A673 (cell line): ENCODE results near the gene ATP6V1F. TPM values are rescaled to one million over a fixed set of nuclear protein-coding genes. Genes with fewer than 3 reads are reported as not detected.

ENCODE experiments used
- BruUV-seq: library from RNA; stranded (reverse); fragments of 400-500 nt; replicated peaks from 2 replicates; lab custom pipeline; 2021; lab: Mats Ljungman, UMichigan
- CTCF ChIA-PET: fragments of 300-600 bp; sonication (Branson Sonifier 250); formaldehyde crosslinking; loops from one replicate; lab custom pipeline; 2022; ENCODE audit warnings: antibody characterized with exemption; lab: Charles Lee
- POLR2A ChIA-PET: fragments of 300-600 bp; sonication (Branson Sonifier 250); formaldehyde crosslinking; loops from one replicate; lab custom pipeline; 2022; ENCODE audit warnings: antibody characterized with exemption; ENCODE audit not compliant: low non-redundant PET; lab: Charles Lee
- DNase-seq: peaks from one replicate; pipeline ENCODE4 v3.0.0-alpha.2; 2015; ENCODE audit warnings: low spot score
- H3K27ac ChIP-seq: fragments of 200-600 bp; sonication (generic); 2 replicates; pipeline ENCODE4 v1.5.1; 2016; ENCODE audit warnings: mixed run types, low read depth, mild to moderate bottlenecking, mixed read lengths, antibody characterized with exemption, low read length; ENCODE audit not compliant: poor library complexity, severe bottlenecking
- H3K27me3 ChIP-seq: fragments of 200-600 bp; sonication (generic); replicated peaks from 2 replicates; pipeline ENCODE4 v1.6.1; 2017; ENCODE audit warnings: mixed run types, low read depth, mild to moderate bottlenecking, mixed read lengths, antibody characterized with exemption, low read length; ENCODE audit not compliant: insufficient read depth, poor library complexity
- H3K36me3 ChIP-seq: fragments of 200-600 bp; sonication (generic); 2 replicates; pipeline ENCODE4 v1.6.1; 2016; ENCODE audit warnings: mixed run types, mild to moderate bottlenecking, mixed read lengths, antibody characterized with exemption, low read length; ENCODE audit not compliant: insufficient read depth, poor library complexity, severe bottlenecking
- H3K4me1 ChIP-seq: fragments of 200-600 bp; sonication (generic); 2 replicates; pipeline ENCODE4 v1.6.1; 2017; ENCODE audit warnings: mixed run types, mild to moderate bottlenecking, mixed read lengths, antibody characterized with exemption, low read length; ENCODE audit not compliant: insufficient read depth, poor library complexity, severe bottlenecking
- H3K4me3 ChIP-seq: fragments of 200-600 bp; sonication (generic); 2 replicates; pipeline ENCODE4 v1.5.1; 2016; ENCODE audit warnings: low read depth, mixed run types, mild to moderate bottlenecking, mixed read lengths, low read length; ENCODE audit not compliant: poor library complexity, severe bottlenecking
- H3K9me3 ChIP-seq: fragments of 200-600 bp; sonication (generic); 2 replicates; pipeline ENCODE4 v1.6.1; 2016; ENCODE audit warnings: mixed run types, low read depth, mild to moderate bottlenecking, mixed read lengths, antibody characterized with exemption, low read length; ENCODE audit not compliant: poor library complexity, severe bottlenecking
- EZH2 ChIP-seq: fragments of 200-600 bp; sonication (generic); IDR thresholded peaks from 2 replicates; pipeline ENCODE4 v1.6.1; 2017; ENCODE audit warnings: borderline replicate concordance, low read depth, mild to moderate bottlenecking, mixed read lengths, antibody characterized with exemption, low read length; ENCODE audit not compliant: poor library complexity, severe bottlenecking
- intact Hi-C: fragments of 100-400 bp; cut with micrococcal nuclease; formaldehyde crosslinking; loops from one replicate; pipeline ENCODE4 v1.10.0; 2022; ENCODE audit not compliant: unreplicated experiment
- total RNA-seq: library from RNA; stranded (reverse); gene quantifications from 2 replicates; pipeline ENCODE4 v1.2.3, GENCODE V29; 2021
- TF ChIP-seq, protein P1 (sequence below): fragments of 300-800, 200-600 bp; sonication (generic); conservative IDR thresholded peaks from 2 replicates; pipeline ENCODE4 v1.5.1; 2017; ENCODE audit warnings: low read depth, mild to moderate bottlenecking, antibody characterized with exemption, low read length, moderate library complexity, mixed read lengths

ATP6V1F gene
- total RNA-seq, 1 experiment from 2014 or later: 148 TPM

DNA sequence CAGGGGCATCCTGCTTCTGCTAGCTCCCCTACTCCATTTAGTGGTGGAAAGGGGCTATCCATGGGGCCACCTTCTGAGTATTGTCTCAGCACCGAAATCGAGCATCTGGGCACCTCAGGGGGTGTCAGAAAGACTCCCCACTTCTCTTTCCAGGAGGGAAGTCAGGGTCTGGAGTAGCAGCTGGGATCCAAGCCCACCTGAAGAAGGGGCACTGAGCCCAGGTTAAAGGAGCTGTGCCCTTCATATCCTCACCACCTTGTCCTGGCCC, 29.8 kb upstream of the ATP6V1F start:
- no TSS peak for BruUV-seq
- Histone ChIP-seq H3K4me3 (no peak overlapping the region), H3K27ac (no peak overlapping the region), H3K27me3 (no peaks in the 10 kb centered on the region), H3K9me3 (no peaks in the 10 kb centered on the region), H3K36me3 (no peaks in the 10 kb centered on the region), H3K4me1 (peaks cover 33% of the 10 kb centered on the region)
- intact Hi-C loops: no loop called here
- TF ChIP-seq, protein P1, sequence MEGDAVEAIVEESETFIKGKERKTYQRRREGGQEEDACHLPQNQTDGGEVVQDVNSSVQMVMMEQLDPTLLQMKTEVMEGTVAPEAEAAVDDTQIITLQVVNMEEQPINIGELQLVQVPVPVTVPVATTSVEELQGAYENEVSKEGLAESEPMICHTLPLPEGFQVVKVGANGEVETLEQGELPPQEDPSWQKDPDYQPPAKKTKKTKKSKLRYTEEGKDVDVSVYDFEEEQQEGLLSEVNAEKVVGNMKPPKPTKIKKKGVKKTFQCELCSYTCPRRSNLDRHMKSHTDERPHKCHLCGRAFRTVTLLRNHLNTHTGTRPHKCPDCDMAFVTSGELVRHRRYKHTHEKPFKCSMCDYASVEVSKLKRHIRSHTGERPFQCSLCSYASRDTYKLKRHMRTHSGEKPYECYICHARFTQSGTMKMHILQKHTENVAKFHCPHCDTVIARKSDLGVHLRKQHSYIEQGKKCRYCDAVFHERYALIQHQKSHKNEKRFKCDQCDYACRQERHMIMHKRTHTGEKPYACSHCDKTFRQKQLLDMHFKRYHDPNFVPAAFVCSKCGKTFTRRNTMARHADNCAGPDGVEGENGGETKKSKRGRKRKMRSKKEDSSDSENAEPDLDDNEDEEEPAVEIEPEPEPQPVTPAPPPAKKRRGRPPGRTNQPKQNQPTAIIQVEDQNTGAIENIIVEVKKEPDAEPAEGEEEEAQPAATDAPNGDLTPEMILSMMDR: no peak
- TF ChIP-seq EZH2: no peak
- POLR2A ChIA-PET: no interaction called here
- no peak for DNase-seq
- CTCF ChIA-PET: interaction anchor here (0.7 to 1.1 kb wide), 3 partner anchors 9 to 39 kb away, joined by 3 to 4 read pairs (median 3); partner anchors contain the start of gene ATP6V1F

DNA sequence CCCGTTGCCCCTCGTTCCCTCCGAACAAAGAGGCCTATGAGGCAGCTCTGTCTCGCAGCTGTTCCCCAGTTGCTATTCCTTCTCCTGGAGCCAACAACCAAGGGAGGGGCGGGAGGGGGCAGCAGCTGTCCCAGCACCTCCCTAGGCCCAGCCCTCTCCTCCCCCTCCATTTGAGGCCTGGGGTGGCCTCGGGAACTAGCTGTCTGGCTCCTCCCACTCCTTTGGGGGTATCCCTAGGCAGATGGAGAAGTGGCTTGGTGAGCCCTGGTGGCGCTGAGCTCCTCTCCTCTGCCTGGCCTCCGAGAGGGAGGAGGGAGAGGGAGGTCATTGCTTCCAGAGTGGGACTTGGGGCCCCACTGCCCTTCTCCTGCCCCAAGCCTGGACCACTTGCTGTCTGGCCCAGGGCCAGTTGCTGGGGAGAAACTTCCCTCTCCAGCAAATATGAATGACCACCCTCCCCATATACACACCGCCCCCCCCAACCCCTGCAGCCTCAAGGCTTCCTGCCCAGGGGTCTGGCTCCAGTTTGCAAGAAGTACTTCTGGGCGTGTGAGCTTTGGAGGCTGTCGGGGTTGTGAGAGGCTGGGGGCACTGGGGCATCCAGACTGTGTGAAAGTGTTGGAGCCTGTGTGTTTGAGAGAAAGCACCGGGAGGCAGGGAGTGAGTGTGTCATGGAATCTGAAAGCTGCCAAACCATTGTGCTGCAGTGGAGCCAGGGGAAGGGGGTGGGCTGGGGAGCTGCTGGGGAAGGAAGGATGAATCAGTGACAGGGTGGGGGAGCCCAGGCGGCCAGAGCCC, 29.3 kb upstream of the ATP6V1F start:
- ChIA-PET POLR2A (interaction anchor here (0.6 to 0.7 kb wide), 2 partner anchors 12 to 18 kb away, joined by 3 read pairs; no protein-coding TSS in a partner anchor), CTCF (interaction anchor here (0.7 to 1.1 kb wide), 3 partner anchors 9 to 39 kb away, joined by 3 to 4 read pairs (median 3); partner anchors contain the start of gene ATP6V1F)
- no TSS peak for BruUV-seq
- TF ChIP-seq, protein P1: no peak
- no peak for TF ChIP-seq EZH2
- intact Hi-C loops: no loop called here
- Histone ChIP-seq H3K27ac (no peak overlapping the region), H3K27me3 (no peaks in the 10 kb centered on the region), H3K9me3 (no peaks in the 10 kb centered on the region), H3K4me1 (peaks cover 33% of the 10 kb centered on the region), H3K36me3 (no peaks in the 10 kb centered on the region), H3K4me3 (no peak overlapping the region)
- peak; percentile 52 for DNase-seq

DNA sequence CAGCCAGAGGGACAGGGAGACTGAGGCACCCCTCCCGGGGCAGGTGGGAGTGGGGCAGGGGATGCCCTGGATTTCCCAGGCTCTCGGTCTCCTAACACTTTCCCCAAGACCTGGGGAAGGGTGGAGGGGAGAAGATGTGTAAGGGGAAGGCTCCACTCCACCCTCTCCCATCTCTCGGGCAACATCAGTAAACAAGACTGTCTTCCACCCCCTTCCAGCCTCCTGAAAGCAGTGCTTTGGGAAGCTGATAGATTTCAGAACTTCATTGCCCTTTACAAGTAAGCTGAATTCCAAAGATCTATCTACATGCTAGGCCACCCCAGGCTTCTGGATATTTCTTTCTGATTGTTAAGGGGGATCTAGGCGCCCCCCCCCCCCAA, 28.7 kb upstream of the ATP6V1F start:
- POLR2A ChIA-PET: interaction anchor here (0.7 kb wide), 1 partner anchor 18 kb away, joined by 3 read pairs; no protein-coding TSS in a partner anchor
- TF ChIP-seq, protein P1: no peak
- TF ChIP-seq EZH2: no peak
- Histone ChIP-seq H3K27ac (no peak overlapping the region), H3K4me3 (no peak overlapping the region), H3K9me3 (no peaks in the 10 kb centered on the region), H3K36me3 (no peaks in the 10 kb centered on the region), H3K4me1 (peaks cover 33% of the 10 kb centered on the region), H3K27me3 (no peaks in the 10 kb centered on the region)
- intact Hi-C loops: no loop called here
- CTCF ChIA-PET: no interaction called here
- no TSS peak for BruUV-seq
- DNase-seq: no peak
